Mesendoderm (in vitro differentiated cells): Measurements from ENCODE around the gene SNX25.
A peak's percentile ranks its signal among the peaks of the same experiment; 100 is the strongest.
"Not testable (repeated sequence)": the region's sequence is repeated elsewhere in the genome, so short reads cannot be mapped to it uniquely, and the experiment has no call there.

Source experiments
- DNase-seq: peaks from one replicate; pipeline ENCODE4 v3.0.0; 2013
- H2AK5ac ChIP-seq: 2 replicates; pipeline ENCODE4 v1.6.1; 2013; ENCODE audit warnings: low read length, inconsistent platforms
- H2BK120ac ChIP-seq: 2 replicates; pipeline ENCODE4 v1.6.1; 2013; ENCODE audit warnings: low read depth, mild to moderate bottlenecking, low read length, moderate library complexity, mixed read lengths
- H2BK15ac ChIP-seq: replicated peaks from 2 replicates; pipeline ENCODE4 v1.6.1; 2013; ENCODE audit warnings: low read depth, mild to moderate bottlenecking, moderate library complexity
- H2BK5ac ChIP-seq: 2 replicates; pipeline ENCODE4 v1.6.1; 2013; ENCODE audit warnings: low read length, inconsistent platforms
- H3K18ac ChIP-seq: 2 replicates; pipeline ENCODE4 v1.6.1; 2013; ENCODE audit warnings: mild to moderate bottlenecking, low read length, mixed read lengths
- H3K23ac ChIP-seq: one replicate; pipeline ENCODE4 v1.6.1; 2013; ENCODE audit warnings: low read length
- H3K27ac ChIP-seq: 2 replicates; pipeline ENCODE4 v1.5.1; 2013; ENCODE audit warnings: low read depth, mild to moderate bottlenecking, inconsistent platforms, low read length, moderate library complexity
- H3K27me3 ChIP-seq: 2 replicates; pipeline ENCODE4 v1.6.1; 2013; ENCODE audit warnings: low read length, control low read depth, mild to moderate bottlenecking, inconsistent platforms; ENCODE audit not compliant: insufficient read depth, poor library complexity
- H3K36me3 ChIP-seq: 2 replicates; pipeline ENCODE4 v1.6.1; 2013; ENCODE audit warnings: low read length, inconsistent platforms; ENCODE audit not compliant: control insufficient read depth, insufficient read depth
- H3K4ac ChIP-seq: one replicate; pipeline ENCODE4 v1.6.1; 2013; ENCODE audit warnings: low read depth, mild to moderate bottlenecking, low read length, moderate library complexity
- H3K4me1 ChIP-seq: 2 replicates; pipeline ENCODE4 v1.6.1; 2013; ENCODE audit warnings: low read depth, low read length, inconsistent platforms; ENCODE audit not compliant: control insufficient read depth
- H3K4me2 ChIP-seq: 2 replicates; pipeline ENCODE4 v1.6.1; 2013; ENCODE audit warnings: low read length
- H3K4me3 ChIP-seq: 2 replicates; pipeline ENCODE4 v1.5.1; 2013; ENCODE audit warnings: mild to moderate bottlenecking, low read length
- H3K56ac ChIP-seq: one replicate; pipeline ENCODE4 v1.6.1; 2013; ENCODE audit warnings: low read length
- H3K79me1 ChIP-seq: 2 replicates; pipeline ENCODE4 v1.6.1; 2013; ENCODE audit warnings: low read length, inconsistent platforms
- H3K79me2 ChIP-seq: 2 replicates; pipeline ENCODE4 v1.6.1; 2013; ENCODE audit warnings: mild to moderate bottlenecking, low read length; ENCODE audit not compliant: control insufficient read depth, insufficient read depth
- H3K9ac ChIP-seq: 2 replicates; pipeline ENCODE4 v1.6.1; 2013; ENCODE audit warnings: low read length, inconsistent platforms
- H4K5ac ChIP-seq: one replicate; pipeline ENCODE4 v1.6.1; 2013; ENCODE audit warnings: low read length
- H4K8ac ChIP-seq: one replicate; pipeline ENCODE4 v1.6.1; 2013; ENCODE audit warnings: low read depth, mild to moderate bottlenecking, control low read depth, low read length, moderate library complexity
- WGBS: extraction: QIAGEN DNeasy Blood & Tissue Kit; methylation state at CpG from one replicate; pipeline ENCODE4 v1.1.7; 2013; ENCODE audit warnings: low lambda C conversion rate, missing lambda C conversion rate; ENCODE audit not compliant: insufficient coverage; ENCODE audit errors: extremely low coverage; 5-methylcytosine and 5-hydroxymethylcytosine counted together

The SNX25 gene

GRCh38 chr4:185235843-185236503 lies 26.6 kb downstream of the SNX25 start:
- WGBS, result no CpG with 5 or more reads among the region's 7 CpGs
- Histone ChIP-seq H4K5ac (no peak overlapping the region), H3K4me1 (no peaks in the 10 kb centered on the region), H2BK120ac (no peak overlapping the region), H3K27me3 (no peaks in the 10 kb centered on the region), H2BK5ac (no peak overlapping the region), H3K56ac (no peak overlapping the region), H3K27ac (no peak overlapping the region), H3K79me2 (peaks cover 5% of the 10 kb centered on the region), H4K8ac (no peak overlapping the region), H2AK5ac (no peak overlapping the region), H3K4ac (no peak overlapping the region), H3K79me1 (peaks cover 7% of the 10 kb centered on the region), H3K9ac (no peak overlapping the region), H3K4me3 (no peak overlapping the region), H3K36me3 (no peaks in the 10 kb centered on the region), H3K18ac (no peak overlapping the region), H3K4me2 (no peak overlapping the region), H2BK15ac (no peak overlapping the region), H3K23ac (no peak overlapping the region)
- DNase-seq, result peak; percentile 97

- H3K4me1 ChIP-seq, result no peaks in the 10 kb centered on the region
- no peak overlapping the region for H2AK5ac ChIP-seq
- no CpG with 5 or more reads among the region's 3 CpGs for WGBS
- no peak overlapping the region for H3K9ac ChIP-seq
- H3K4me3 ChIP-seq, result no peak overlapping the region
- H4K8ac ChIP-seq, result no peak overlapping the region
- H3K18ac ChIP-seq, result no peak overlapping the region
- no peak overlapping the region for H3K56ac ChIP-seq
- H2BK15ac ChIP-seq, result no peak overlapping the region
- H4K5ac ChIP-seq, result no peak overlapping the region
- no peak for DNase-seq
- H3K27ac ChIP-seq, result no peak overlapping the region
- H2BK120ac ChIP-seq, result no peak overlapping the region
- no peaks in the 10 kb centered on the region for H3K36me3 ChIP-seq
- no peak overlapping the region for H3K23ac ChIP-seq
- no peaks in the 10 kb centered on the region for H3K27me3 ChIP-seq
- peaks cover 5% of the 10 kb centered on the region for H3K79me2 ChIP-seq
- H3K79me1 ChIP-seq, result peaks cover 7% of the 10 kb centered on the region
- no peak overlapping the region for H3K4ac ChIP-seq
- H3K4me2 ChIP-seq, result no peak overlapping the region
- H2BK5ac ChIP-seq, result no peak overlapping the region
Observed at GRCh38 chr4:185237175-185237574, 27.8 kb downstream of the SNX25 start.

GRCh38 chr4:185238215-185238681 lies 28.9 kb downstream of the SNX25 start:
- Histone ChIP-seq H3K79me2 (peaks cover 6% of the 10 kb centered on the region), H4K8ac (no peak overlapping the region), H2AK5ac (no peak overlapping the region), H3K4me3 (no peak overlapping the region), H3K27me3 (no peaks in the 10 kb centered on the region), H3K56ac (no peak overlapping the region), H3K36me3 (no peaks in the 10 kb centered on the region), H3K4ac (no peak overlapping the region), H2BK5ac (no peak overlapping the region), H3K4me1 (no peaks in the 10 kb centered on the region), H3K9ac (no peak overlapping the region), H3K79me1 (peaks cover 8% of the 10 kb centered on the region), H3K4me2 (no peak overlapping the region), H4K5ac (no peak overlapping the region), H3K27ac (no peak overlapping the region), H2BK15ac (no peak overlapping the region), H2BK120ac (no peak overlapping the region), H3K23ac (no peak overlapping the region), H3K18ac (no peak overlapping the region)
- no CpG with 5 or more reads among the region's 5 CpGs for WGBS
- no peak for DNase-seq

GRCh38 chr4:185238750-185239149 lies 29.4 kb downstream of the SNX25 start:
- DNase-seq, result no peak
- no peak overlapping the region for H3K18ac ChIP-seq
- no peak overlapping the region for H3K4ac ChIP-seq
- H3K23ac ChIP-seq, result no peak overlapping the region
- H3K56ac ChIP-seq, result no peak overlapping the region
- no peak overlapping the region for H4K8ac ChIP-seq
- no peak overlapping the region for H4K5ac ChIP-seq
- no peaks in the 10 kb centered on the region for H3K27me3 ChIP-seq
- no peak overlapping the region for H2AK5ac ChIP-seq
- H2BK15ac ChIP-seq, result no peak overlapping the region
- H3K36me3 ChIP-seq, result no peaks in the 10 kb centered on the region
- H3K4me1 ChIP-seq, result no peaks in the 10 kb centered on the region
- no peak overlapping the region for H2BK120ac ChIP-seq
- no peak overlapping the region for H3K27ac ChIP-seq
- H3K4me2 ChIP-seq, result no peak overlapping the region
- H2BK5ac ChIP-seq, result no peak overlapping the region
- no peak overlapping the region for H3K4me3 ChIP-seq
- no CpG with 5 or more reads among the region's 4 CpGs for WGBS
- H3K9ac ChIP-seq, result no peak overlapping the region
- H3K79me2 ChIP-seq, result peaks cover 6% of the 10 kb centered on the region
- peaks cover 8% of the 10 kb centered on the region for H3K79me1 ChIP-seq

DNA sequence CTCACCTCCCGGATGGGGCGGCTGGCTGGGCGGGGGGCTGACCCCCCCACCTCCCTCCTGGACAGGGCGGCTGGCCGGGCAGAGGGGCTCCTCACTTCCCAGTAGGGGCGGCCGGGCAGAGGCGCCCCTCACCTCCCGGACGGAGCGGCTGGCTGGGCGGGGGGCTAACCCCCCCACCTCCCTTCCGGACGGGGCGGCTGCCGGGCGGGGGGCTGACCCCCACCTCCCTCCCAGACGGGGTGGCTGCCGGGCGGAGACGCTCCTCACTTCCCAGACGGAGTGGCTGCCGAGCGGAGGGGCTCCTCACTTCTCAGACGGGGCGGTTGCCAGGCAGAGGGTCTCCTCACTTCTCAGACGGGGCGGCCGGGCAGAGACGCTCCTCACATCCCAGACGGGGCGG lies 31.1 kb downstream of the SNX25 start:
- not testable (repeated sequence) for H3K79me1 ChIP-seq, H3K79me2 ChIP-seq, H3K36me3 ChIP-seq, H3K4me1 ChIP-seq, H3K27me3 ChIP-seq, H3K4me3 ChIP-seq, H3K27ac ChIP-seq, H2BK120ac ChIP-seq, H3K4me2 ChIP-seq, H3K9ac ChIP-seq, DNase-seq, H3K4ac ChIP-seq, H2BK5ac ChIP-seq, H4K8ac ChIP-seq, H2BK15ac ChIP-seq, H3K18ac ChIP-seq, H3K56ac ChIP-seq, H2AK5ac ChIP-seq, H3K23ac ChIP-seq, H4K5ac ChIP-seq
- no CpG with 5 or more reads among the region's 32 CpGs for WGBS
